ENCODE measurements around the gene DUSP10.

The DUSP10 gene

DNA sequence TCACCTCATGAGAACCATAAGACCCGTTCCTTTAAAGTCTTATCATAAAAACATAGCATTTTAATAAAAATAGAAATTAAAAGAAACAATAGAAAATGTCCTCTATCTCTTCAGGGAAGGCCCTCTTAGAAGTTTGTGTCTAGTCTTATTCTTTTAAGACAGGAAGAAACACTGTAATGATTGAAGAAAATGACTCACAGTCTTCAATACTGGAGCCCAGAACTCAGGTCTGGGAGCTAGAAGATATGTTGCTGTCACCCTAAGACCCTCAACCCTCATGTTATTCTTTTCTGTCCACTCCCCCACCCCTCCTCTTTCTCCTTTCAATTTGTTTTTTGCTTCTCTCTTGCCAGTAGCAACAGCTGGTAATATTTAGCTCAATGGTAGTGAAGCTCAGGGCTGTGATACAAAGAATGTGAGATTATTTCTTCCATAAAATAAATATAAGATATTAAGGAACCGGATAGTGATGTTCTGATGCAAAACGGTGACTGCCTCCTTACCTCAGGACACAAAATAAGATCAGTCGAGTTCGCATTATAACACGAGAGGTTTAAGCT lies 12.0 kb downstream of the DUSP10 start:
- DNase-seq, result no peak

DNA sequence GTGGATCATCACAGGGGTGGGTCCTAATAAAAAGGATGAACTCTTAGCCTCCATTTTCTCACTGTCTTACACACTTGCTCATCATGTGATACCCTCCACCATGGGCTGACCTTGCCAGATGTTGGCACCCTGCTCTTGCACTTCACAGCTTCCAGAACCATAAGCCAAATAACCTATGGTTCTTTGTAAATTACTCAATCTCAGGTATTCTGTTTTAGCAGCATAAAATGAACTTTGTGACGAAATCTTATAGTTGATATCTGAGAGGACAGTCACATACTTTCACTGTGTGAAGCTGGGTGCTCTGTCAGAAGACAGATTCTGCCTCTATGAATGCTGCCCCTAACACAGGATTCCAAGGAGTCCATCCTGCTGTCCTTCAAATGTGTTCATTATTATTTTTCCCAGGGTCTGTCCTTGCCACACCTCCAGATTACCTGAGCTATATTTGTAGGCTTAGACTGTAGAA lies 13.8 kb downstream of the DUSP10 start:
- DNase-seq, result no peak

DNA sequence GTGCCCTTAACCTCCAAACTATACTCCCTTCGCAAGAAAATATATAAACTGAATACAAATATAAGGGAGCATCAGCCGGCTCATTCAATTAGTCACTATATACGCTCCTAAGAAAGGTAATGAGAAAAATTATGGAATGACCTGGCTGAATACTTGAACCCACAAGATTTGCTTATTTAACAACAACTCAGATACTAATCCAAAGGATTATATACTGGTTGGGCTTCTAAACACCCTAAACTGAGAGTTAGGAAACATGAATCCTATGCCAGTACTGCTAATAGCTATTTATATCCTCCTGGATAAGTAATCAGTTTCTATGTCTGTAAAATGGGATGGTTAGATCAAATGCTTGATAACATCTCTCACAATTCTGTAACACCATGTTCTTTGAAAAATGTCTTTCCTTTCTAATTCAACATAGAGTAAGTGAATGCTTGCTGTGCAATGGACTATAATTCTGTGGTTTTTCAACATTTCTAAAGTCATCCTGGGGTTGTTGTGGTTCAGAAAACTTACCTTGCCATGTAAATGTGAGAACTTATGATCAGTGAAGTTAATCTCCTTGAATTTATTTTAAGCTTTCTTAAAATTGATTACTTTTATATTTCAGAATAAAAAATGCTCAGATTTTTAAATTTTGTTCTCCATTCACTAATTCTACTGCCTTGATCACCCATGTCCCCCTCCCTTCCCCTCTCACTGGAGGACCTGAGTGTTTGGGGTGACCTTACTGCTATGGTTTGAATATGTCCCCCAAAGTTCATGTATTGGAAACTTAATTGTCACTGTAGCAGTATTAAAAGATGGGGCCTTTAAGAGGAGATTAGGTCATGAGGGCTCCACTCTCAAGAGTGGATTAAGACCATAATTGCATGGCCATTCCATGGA lies 14.5 kb downstream of the DUSP10 start:
- no peak for DNase-seq

DNA sequence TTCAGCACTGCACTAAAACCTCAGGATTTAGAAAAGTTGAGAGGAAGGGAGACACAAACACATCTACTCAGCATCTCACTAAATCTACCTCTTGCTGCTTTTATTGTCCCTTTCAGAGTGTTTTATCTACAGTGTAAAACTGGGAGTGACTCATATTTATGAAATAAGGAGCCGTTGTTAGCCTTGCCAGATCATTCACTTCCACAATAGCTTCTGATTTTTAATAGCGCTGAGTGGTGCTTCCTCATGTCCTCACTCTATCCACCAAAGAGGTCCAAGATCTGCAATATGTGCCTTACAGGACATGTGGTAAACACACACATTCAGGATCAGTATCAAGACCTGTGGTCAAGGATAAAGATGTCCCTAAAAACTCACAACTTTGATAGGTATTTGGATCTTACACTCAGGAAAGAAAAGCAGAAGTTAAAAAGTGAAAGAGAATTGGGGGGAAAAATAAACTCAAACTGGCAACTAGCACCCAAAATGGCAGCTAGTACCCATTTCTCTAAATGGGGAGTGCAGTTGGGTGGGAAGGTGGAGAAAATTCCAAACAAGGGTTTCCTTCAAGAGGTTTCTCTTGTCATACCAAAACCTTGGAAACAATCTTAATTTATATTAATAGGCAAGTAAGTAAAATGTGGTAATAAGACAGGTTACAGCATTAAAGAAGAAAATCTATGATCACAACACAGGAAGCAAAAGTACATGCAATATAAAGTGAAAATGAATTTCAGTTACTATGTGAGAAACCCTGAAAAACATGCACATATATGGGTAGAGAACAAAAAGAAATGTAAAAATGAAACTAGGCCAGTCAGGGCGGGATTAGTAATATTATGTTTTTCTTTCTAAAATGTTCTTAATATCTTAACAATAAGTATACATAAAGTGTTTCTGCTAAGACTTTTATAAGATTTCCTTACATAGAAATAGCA lies 15.9 kb downstream of the DUSP10 start:
- DNase-seq, result no peak

GRCh38 chr1:221724931-221725605 lies 16.8 kb downstream of the DUSP10 start:
- DNase-seq, result no peak

DNA sequence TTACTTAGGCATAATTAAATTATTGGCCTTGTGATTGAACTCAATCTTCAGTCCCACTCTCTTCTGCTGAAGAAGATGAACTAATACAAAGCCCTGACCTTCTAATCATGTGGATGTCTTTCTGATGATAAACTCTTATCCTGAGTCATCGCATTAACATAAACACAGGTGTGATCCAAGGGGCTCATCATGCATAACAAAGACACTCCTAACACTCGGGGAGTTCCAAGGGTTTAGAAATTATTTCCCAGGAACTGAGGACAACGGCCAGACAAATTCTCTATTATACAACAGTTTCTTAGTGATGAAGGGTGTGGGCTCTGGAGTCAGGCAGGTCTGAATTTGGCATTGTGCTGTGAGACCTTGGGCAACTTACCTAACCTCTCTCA lies 18.0 kb downstream of the DUSP10 start:
- DNase-seq, result no peak

DNA sequence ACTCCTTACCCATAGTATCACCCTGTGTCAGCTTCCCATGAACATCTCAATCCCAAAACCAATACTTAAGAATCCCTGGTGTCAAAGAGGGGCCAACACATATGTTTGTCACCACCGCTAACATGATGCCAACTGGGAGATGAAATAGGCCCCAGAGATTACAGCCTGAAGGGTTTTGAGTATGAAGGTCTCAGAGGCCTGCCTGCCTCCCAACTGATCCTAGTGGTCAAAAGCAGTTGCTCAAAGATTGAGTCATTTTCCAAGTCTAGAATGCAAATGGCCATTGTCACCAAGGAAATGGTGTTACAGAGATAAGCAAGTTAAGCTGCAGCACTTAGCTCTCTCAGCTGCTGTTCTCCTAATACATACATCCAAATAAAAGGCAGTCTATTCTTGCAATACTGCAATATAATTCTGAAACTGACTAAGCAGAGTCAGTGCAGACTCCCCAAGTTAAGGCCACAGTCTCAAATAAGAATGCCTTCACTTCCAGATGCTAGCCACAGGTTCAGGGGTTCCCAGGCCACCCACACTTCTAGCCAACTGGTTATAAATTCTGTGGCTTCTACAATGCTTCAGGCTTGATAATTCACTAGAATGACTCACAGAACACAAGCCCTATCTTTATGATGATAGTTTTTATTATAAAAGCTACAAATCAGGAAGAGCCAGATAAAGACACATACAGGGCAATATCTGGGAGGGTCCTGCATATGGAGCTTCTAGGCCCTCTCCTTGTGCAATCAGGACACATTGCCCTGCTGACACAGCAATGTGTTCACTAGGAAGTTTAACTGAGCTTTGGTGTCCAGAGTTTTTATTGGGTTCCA lies 18.7 kb downstream of the DUSP10 start:
- no peak for DNase-seq

DNA sequence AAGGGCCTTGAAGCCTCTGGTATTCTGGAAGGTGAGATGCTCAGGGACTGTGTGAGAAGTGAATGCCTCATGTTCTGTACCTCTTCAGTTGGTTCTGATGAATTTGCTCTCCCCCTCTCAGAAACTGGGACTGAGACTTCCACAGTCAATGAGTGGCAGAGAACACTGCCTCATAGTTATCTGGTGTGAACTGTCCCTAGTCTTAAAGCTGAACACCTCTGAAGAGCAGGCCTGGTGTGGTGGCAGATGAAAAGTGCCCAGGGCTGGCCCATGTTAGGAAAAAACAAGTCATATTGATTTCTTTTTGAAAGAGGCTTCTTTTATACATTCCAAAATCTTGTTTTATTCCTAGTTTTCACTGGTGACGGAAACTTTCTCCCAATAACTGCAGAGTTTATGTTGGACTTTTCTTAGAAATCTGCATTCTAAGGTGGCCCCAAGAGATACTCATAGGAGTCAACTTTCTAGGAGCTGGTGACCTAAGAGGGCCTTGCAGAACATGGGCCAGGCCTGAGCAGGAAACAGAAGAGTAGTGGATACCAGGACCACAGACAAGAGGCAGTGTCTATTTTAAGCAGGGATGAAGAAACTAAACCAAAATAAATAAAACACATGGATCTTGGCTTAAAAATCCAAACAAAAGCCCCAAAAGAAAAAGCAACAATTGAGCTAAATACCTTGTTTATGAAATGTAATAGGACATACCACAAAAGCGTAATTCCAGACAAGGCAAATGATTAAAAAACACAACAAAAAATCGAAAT lies 19.5 kb downstream of the DUSP10 start:
- no peak for DNase-seq

DNA sequence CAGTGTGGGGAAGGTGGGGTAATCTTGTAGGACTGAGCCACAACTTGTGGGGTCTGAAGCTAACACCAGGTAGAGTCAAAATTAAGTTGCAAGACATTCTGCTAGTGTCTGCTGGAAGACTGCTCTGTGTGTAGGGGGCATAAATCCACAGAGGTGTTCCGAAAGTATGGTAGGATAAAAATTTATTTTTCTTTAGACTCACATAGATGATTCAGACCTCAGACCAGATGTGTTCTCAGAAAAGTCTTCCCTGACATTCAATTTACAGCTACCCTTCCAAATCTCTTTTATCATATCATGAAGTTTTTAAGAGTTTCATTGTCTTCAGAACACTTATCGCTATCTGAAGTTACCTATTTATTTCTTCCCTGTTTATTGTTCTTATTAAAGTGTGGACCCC lies 21.3 kb downstream of the DUSP10 start:
- DNase-seq, result no peak

DNA sequence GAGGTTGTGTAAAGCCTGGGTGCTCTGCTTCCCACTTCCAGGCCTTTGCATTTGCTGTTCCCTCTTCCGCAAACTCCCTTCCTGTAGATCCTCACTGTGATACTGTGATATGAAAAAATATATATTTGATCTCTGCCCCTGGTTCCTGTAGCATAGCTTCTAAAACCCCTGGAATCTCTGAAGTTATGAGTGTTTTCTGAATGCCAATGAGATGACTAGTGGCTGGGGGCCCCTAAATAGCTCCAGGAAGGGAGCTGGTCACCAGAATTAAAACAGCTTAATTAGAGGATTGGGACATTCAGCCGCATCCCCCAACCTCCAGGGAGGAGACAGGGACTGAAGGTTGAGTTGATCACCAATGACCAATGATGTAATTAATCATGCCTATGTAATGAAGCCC lies 21.9 kb downstream of the DUSP10 start:
- DNase-seq, result no peak

- DNase-seq, result no peak
Measured at GRCh38 chr1:221719278-221719597, 22.7 kb downstream of the DUSP10 start.

GRCh38 chr1:221718381-221719277 lies 23.3 kb downstream of the DUSP10 start:
- peak in 1 of 2 experiments; percentile 35 for DNase-seq

GRCh38 chr1:221717485-221717853 lies 24.4 kb downstream of the DUSP10 start:
- no peak for DNase-seq

- DNase-seq, result no peak
Measured at GRCh38 chr1:221716713-221717484, 25.0 kb downstream of the DUSP10 start.

GRCh38 chr1:221715321-221716169 lies 26.3 kb downstream of the DUSP10 start:
- DNase-seq, result no peak

DNA sequence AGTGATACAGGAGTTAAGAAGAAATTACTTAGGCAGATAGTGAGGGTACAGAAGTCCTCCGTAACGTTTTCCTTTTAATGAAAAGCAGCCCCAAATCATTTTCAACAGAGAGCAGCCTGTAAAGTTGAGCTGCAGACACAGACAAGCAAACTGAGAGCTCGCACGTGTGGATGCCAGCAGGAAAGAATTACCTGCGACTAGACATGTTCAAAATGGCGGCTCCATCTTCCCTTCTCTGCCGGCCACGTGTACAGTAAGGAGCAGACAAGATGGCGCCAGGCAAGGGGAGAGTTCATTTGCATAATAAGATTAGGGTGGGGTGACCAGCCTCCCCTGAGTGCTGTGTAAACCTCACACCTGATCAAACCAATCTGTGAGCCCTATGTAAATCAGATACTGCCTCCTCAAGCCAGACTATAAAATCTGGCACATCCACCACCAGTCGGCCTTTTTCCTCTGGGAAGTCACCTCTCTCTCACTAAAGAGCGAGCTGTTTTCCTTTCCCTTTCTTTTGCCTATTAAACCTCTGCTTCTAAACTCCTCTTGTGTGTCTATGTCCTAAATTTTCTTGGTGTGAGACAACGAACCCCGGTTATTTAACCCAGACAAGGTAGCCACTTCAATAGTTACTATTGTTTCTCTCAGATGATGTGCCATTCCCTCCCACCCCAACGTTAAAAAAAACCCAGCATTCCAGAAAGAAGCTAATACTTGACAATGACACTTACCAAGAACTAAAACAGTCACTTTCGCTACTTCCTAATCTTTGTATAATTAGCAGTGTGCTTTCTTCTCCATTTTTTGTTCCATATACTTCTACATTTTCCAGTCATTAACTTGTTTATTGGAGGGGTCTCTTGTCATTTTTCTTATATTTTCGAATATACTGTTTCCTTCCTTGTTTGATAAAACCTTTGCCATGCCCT lies 27.4 kb downstream of the DUSP10 start:
- peak in 1 of 2 experiments; percentile 20 for DNase-seq

DNA sequence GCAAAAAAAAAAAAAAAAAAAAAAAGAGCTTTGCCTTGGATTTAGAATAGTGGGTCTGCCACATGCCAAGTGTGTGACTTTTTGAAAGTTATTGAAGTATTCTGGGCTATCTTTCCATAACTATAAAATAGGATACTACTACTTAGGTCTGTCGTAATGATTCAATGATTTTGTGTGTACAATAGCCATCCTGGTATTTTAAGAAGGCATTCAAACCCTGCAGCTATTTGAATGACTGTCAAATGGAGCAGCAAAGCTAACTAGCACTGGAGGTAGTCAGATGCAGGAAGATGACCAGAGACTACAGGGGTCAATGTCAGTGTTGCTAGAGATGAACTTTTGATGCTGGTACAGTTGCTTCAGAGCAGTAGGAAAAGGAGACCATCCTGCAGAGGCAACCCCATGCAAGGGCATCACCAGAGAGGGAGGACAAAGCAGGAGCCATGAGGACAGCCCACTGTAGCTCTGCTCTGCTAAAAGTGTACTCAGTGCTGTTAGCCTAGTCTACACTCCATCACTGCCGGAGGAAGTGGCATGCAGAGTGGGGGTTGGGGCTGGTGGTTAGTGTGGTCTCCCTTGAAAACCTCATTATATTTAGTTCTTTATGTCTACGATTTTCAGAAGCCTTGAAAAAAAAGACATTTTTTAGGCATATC lies 29.0 kb downstream of the DUSP10 start:
- no peak for DNase-seq

Data from NCI-H524 (cell line).